A549 (cell line): ENCODE data around the gene PPP1R14D.

Experiments used
- CHD2 ChIP-seq: fragments of 150-350 bp; IDR thresholded peaks from 2 replicates; pipeline ENCODE4 v1.6.1; 2014; ENCODE audit warnings: low read length; ENCODE audit not compliant: partially characterized antibody
- MAZ ChIP-seq: fragments of 150-350 bp; IDR thresholded peaks from 2 replicates; pipeline ENCODE4 v1.6.1; 2014; ENCODE audit warnings: antibody characterized with exemption, low read depth, low read length, borderline replicate concordance
- NFE2L2 ChIP-seq: fragments of 150-350 bp; conservative IDR thresholded peaks from 2 replicates; pipeline ENCODE4 v1.6.1; 2014; ENCODE audit warnings: low read length
- POLR2A ChIP-seq: IDR thresholded peaks from 2 replicates; pipeline ENCODE4 v1.6.1; 2012; ENCODE audit warnings: mild to moderate bottlenecking, low read length
- RAD21 ChIP-seq, 2 experiments: fragments of >200 bp in 1 of 2; sonication (Bioruptor Twin) in 1 of 2; formaldehyde crosslinking in 1 of 2; IDR thresholded peaks in 1 of 2; conservative IDR thresholded peaks in 1 of 2; 2 replicates in 1 of 2; 3 replicates in 1 of 2; pipeline ENCODE4 v1.6.1; 2012 to 2018; ENCODE audit warnings: inconsistent platforms in 1 of 2
- TF ChIP-seq, protein P1 (sequence below): fragments of >200 bp; sonication (Bioruptor Twin); formaldehyde crosslinking; IDR thresholded peaks from 3 replicates; pipeline ENCODE4 v1.5.1; 2016
- TF ChIP-seq, protein P2 (sequence below): fragments of 150-350 bp; IDR thresholded peaks from 2 replicates; pipeline ENCODE4 v1.6.1; 2014; ENCODE audit warnings: low read depth, mild to moderate bottlenecking, low read length
- TF ChIP-seq, protein P3 (sequence below): fragments of 450-650 bp; IDR thresholded peaks from 2 replicates; pipeline ENCODE4 v1.6.1; 2014; ENCODE audit warnings: antibody characterized with exemption

DNA sequence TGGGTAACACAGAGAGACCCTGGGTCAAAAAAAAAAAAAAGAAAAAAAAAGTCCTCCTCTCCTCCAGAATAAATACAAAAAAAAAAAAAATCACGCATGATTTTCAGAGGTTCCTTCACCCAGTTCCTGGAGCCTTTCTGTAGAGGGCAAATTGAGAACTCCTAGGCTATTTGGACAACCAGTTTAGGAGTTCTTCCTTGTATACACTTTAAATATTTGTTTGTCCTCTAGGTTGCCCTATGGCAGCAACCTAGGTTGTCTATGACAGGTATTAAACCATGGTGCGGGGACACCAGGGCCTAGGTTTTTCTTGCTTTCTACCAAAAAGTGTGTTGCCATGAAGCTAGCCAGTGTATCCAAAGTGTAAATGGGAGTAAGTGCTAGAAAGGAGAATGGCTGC is 25.4 kb downstream of the PPP1R14D start:
- TF ChIP-seq, protein P1, sequence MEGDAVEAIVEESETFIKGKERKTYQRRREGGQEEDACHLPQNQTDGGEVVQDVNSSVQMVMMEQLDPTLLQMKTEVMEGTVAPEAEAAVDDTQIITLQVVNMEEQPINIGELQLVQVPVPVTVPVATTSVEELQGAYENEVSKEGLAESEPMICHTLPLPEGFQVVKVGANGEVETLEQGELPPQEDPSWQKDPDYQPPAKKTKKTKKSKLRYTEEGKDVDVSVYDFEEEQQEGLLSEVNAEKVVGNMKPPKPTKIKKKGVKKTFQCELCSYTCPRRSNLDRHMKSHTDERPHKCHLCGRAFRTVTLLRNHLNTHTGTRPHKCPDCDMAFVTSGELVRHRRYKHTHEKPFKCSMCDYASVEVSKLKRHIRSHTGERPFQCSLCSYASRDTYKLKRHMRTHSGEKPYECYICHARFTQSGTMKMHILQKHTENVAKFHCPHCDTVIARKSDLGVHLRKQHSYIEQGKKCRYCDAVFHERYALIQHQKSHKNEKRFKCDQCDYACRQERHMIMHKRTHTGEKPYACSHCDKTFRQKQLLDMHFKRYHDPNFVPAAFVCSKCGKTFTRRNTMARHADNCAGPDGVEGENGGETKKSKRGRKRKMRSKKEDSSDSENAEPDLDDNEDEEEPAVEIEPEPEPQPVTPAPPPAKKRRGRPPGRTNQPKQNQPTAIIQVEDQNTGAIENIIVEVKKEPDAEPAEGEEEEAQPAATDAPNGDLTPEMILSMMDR: no peak
- TF ChIP-seq MAZ (no peak), POLR2A (no peak), RAD21 (conservative IDR thresholded peaks at IDR 0.05 in 1 of 2, IDR thresholded peaks at IDR 0.05 in 1 of 2) (no peak), NFE2L2 (no peak), CHD2 (no peak)
- TF ChIP-seq, protein P2, sequence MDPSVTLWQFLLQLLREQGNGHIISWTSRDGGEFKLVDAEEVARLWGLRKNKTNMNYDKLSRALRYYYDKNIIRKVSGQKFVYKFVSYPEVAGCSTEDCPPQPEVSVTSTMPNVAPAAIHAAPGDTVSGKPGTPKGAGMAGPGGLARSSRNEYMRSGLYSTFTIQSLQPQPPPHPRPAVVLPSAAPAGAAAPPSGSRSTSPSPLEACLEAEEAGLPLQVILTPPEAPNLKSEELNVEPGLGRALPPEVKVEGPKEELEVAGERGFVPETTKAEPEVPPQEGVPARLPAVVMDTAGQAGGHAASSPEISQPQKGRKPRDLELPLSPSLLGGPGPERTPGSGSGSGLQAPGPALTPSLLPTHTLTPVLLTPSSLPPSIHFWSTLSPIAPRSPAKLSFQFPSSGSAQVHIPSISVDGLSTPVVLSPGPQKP: no peak
- TF ChIP-seq, protein P3, sequence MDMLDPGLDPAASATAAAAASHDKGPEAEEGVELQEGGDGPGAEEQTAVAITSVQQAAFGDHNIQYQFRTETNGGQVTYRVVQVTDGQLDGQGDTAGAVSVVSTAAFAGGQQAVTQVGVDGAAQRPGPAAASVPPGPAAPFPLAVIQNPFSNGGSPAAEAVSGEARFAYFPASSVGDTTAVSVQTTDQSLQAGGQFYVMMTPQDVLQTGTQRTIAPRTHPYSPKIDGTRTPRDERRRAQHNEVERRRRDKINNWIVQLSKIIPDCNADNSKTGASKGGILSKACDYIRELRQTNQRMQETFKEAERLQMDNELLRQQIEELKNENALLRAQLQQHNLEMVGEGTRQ: no peak
